Omental fat pad (tissue), 4 donors: ENCODE data around the gene S100A16. TPM values are rescaled to one million over a fixed set of nuclear protein-coding genes. Genes with fewer than 3 reads are reported as not detected.

Source experiments
- ATAC-seq: fragments of 150-250 bp; one replicate; pipeline ENCODE4 v1.9.1; 2016; ENCODE audit warnings: mild to moderate bottlenecking, moderate library complexity; ENCODE audit not compliant: low FRiP score
- DNase-seq: peaks from one replicate; pipeline ENCODE4 v3.0.0-alpha.2; 2019; ENCODE audit warnings: low spot score
- CTCF ChIP-seq, 3 donors: fragments of 450-650 bp; IDR thresholded peaks; one replicate each; pipeline ENCODE4 v1.5.1; 2016 to 2017; ENCODE audit warnings: antibody characterized with exemption in 3 of 3, mild to moderate bottlenecking in 3 of 3, moderate library complexity in 2 of 3
- total RNA-seq, 4 donors: library from RNA; depleted of rRNA; stranded (reverse); fragments of >200 nt; gene quantifications; one replicate each; pipeline ENCODE4 v1.1.0, GENCODE V29; 2016

S100A16 gene
- total RNA-seq, 4 donors from 2014 or later: 84.5 to 225 (median 127) TPM

DNA sequence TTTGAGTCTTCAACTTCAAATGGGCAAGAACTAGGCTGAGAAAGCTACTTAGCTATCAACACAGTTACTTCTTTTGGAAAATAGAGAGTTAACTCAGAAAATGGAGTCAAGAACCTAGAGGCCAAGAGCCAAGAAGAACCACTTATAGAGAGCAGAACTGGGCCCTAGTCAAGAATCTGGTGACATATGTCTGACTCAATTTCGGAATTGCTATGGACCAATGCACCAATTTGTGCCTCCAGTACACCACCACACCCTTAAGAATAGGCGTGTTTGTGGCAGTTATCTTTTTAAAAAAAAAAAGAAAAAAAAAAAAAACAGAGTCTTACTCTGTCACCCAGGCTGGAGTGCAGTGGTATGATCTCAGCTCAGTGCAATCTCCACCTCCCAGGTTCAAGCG lies 55.1 kb downstream of the S100A16 start:
- no peak for TF ChIP-seq CTCF (IDR thresholded peaks at IDR 0.05)
- ATAC-seq (no peak), DNase-seq (no peak)

Other genes starting within 250 kb of the S100A16 start
- 10 to 100 TPM in 2 of 4 donors, 1 to 10 TPM in 2; 4.2 to 59.0 (median 9.6) TPM for gene S100A12, start 237.5 kb downstream of the S100A16 start, total RNA-seq
- gene S100A8, start 222.1 kb downstream of the S100A16 start, total RNA-seq: 100 to 1,000 TPM in 1 of 4 donors, 10 to 100 TPM in 3; 50.4 to 402 (median 59.6) TPM
- gene S100A7A, start 196.6 kb downstream of the S100A16 start, total RNA-seq: not detected
- gene S100A7, start 152.5 kb downstream of the S100A16 start, total RNA-seq: not detected
- 100 to 1,000 TPM; 315 to 566 (median 427) TPM for gene S100A6, start 77.1 kb downstream of the S100A16 start, total RNA-seq
- gene S100A5, start 72.2 kb downstream of the S100A16 start, total RNA-seq: not detected
- gene S100A4, start 67.3 kb downstream of the S100A16 start, total RNA-seq: 100 to 1,000 TPM; 323 to 723 (median 337) TPM
- 1 to 10 TPM in 3 of 4 donors, not detected in 1; 1.7 to 3.2 (median 2.7) TPM for gene S100A3, start 63.9 kb downstream of the S100A16 start, total RNA-seq
- 1 to 10 TPM in 2 of 4 donors, not detected in 2; 1.3 to 6.5 TPM for gene S100A2, start 47.3 kb downstream of the S100A16 start, total RNA-seq
- gene S100A14, start 3.2 kb upstream of the S100A16 start, total RNA-seq: 1 to 10 TPM in 2 of 4 donors, under 1 TPM in 1, not detected in 1; 0.50 to 1.9 (median 1.3) TPM
- 100 to 1,000 TPM; 118 to 192 (median 176) TPM for gene S100A13, start 14.4 kb upstream of the S100A16 start, total RNA-seq
- gene S100A1, start 15.3 kb upstream of the S100A16 start, total RNA-seq: 10 to 100 TPM in 3 of 4 donors, 1 to 10 TPM in 1; 6.0 to 36.5 (median 23.7) TPM
- gene CHTOP, start 20.9 kb upstream of the S100A16 start, total RNA-seq: 10 to 100 TPM; 31.4 to 63.5 (median 53.7) TPM
- 10 to 100 TPM; 40.2 to 62.2 (median 54.8) TPM for gene SNAPIN, start 45.6 kb upstream of the S100A16 start, total RNA-seq
- gene ILF2, start 57.9 kb upstream of the S100A16 start, total RNA-seq: 100 to 1,000 TPM in 3 of 4 donors, 10 to 100 TPM in 1; 80.2 to 201 (median 122) TPM
- 100 to 1,000 TPM in 3 of 4 donors, 10 to 100 TPM in 1; 87.3 to 203 (median 120) TPM for gene NPR1, start 65.6 kb upstream of the S100A16 start, total RNA-seq
- gene INTS3, start 114.9 kb upstream of the S100A16 start, total RNA-seq: 10 to 100 TPM; 28.6 to 65.3 (median 34.8) TPM
- 10 to 100 TPM; 29.4 to 65.4 (median 40.5) TPM for gene SLC27A3, start 162.3 kb upstream of the S100A16 start, total RNA-seq